DMS114 treated with DMSO at 0.1 percent for 48 hours (cell line): Measurements from ENCODE around the gene ANKRD60.

ENCODE experiments used
- DNase-seq: peaks from one replicate; lab custom pipeline; 2025; ENCODE audit not compliant: unreplicated experiment; lab: John Stamatoyannopoulos, UW

ANKRD60 gene

GRCh38 chr20:58223358-58223941, 5.0 kb downstream of the ANKRD60 start:
- DNase-seq = no peak

DNA sequence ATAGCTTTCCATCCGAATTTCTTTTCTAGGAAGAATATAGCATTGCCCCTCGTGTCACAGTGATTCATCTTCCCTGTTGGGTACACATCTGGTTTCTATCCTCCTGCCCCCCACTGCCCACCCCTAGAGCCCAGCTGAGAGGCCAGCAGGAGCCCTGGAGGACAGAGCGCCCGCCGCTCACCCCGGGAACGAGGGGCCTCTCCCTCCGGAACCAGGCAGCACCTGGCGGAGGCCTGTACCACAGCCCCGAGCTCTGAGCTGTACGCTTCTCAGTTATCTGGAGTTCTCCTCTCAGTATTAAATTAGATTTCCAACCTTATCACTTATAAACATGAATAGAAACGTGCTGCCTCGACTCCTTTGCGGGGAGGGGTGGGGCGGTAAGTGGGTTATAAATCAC, 6.0 kb downstream of the ANKRD60 start:
- DNase-seq = no peak

GRCh38 chr20:58219342-58219700, 9.1 kb downstream of the ANKRD60 start:
- no peak for DNase-seq

GRCh38 chr20:58218665-58219341, 9.7 kb downstream of the ANKRD60 start:
- no peak for DNase-seq

DNA sequence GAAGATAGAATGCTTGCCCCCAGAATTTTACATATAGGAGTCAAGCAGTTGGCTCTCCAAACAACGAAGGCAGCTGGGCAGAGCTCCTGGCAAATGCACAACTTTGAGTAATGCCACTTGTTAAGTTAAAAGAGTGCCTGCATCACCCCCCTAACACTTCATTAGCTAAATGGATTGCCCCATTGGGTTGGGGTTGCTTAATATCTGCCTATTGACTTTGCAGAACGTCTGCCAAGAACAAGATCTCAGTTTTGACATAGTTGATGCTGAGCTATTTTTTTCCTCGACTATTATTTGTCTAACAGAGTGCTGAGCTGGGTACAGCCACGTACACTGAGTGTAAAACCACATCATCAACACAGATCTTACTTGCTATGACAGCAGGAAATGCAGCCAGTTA, 12.1 kb downstream of the ANKRD60 start:
- no peak for DNase-seq

GRCh38 chr20:58215116-58215515, 13.3 kb downstream of the ANKRD60 start:
- DNase-seq = no peak

DNA sequence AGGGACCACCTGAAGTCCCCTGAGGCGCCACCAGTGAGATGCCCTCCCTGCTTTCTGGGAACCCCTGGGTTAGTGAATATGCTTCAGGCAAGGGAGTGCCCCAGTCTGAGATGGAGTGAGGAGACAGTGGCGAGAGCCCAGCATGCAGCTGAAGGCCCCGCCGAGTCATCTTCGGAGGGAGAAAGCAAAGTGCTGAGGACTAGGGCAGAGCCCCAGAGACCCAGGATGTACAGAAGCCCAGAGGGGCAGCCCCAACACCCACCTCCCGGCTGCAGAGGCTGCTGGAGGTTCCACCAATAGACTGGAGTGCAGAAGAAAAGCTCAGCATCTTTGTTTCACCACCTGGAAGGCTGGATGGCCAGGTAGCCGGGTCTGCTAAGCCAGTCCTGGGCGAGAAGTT, 14.1 kb downstream of the ANKRD60 start:
- no peak for DNase-seq

DNA sequence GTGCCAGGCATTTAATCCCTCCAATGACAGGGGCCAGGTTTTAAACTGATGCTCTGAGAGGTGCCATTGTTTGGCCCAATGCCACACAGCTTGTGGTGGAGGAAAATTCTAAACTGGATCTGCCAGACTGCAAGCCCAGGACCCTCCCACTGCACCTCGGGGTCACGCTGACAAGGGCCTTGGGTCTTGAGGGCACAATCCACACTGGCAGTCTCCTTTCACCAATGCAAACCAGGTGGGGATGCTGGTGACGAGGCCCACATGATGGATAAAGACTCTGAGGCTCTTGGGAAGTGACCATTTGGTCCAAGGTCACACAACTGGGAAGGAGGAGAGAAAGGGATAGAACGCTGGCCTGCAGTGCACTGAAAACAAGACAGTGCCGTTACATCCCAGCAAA, 14.7 kb downstream of the ANKRD60 start:
- no peak for DNase-seq

- DNase-seq = peak; percentile 18
Observed at GRCh38 chr20:58213121-58213520, 15.3 kb downstream of the ANKRD60 start.

GRCh38 chr20:58212636-58213035, 15.8 kb downstream of the ANKRD60 start:
- DNase-seq = no peak

DNA sequence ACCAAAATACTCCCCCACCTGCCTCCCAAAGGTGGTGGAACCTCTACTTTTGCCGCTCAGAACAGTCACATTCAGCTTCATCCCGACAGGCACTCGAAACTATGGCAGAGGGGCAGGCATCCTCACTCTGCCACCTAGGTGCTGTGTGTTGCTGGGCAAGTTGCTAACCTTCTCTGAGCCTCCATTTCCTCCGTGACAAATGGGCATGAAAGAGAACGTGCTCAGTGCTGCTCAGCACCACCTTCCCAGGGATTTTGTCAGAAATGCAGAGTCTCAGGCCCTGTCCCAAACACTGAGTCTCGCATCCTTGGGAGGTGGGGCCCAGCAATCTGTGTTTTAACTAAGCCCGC, 18.1 kb downstream of the ANKRD60 start:
- no peak for DNase-seq

GRCh38 chr20:58209652-58210397, 18.6 kb downstream of the ANKRD60 start:
- peak; percentile 19 for DNase-seq

DNA sequence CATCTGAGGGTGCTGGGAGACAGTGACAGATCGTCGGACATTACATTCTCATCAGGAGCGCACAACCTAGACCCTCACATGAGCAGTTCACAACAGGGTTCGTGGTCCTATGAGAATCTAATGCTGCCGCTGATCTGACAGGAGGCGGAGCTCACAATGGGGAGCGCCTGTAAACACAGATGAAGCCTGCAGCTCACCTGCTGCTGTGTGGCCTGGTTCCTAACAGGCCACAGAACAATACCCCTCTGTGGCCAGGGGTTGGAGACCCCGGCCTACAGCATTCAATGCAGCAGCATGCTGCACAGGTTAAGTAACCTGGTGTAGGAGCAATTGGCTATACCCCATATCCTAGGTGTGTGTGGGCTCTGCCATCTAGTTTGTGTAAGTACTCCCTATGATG, 19.5 kb downstream of the ANKRD60 start:
- no peak for DNase-seq

DNA sequence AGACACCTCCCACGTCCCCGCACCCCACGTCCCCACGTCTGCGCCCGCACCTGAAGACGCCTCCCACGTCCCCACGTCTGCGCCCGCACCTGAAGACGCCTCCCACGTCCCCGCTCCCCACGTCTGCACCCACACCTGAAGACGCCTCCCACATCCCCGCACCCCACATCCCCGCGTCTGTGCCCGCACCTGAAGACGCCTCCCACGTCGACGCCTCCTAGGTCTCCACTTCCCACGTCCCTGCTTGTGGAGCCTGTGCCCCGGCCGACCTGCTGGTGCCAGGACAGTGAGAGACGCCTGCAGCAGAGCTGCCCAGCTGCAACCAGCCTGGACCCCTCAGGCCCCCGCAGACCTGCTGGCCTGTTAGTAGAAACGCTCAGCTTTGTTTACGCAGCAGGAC, 22.6 kb downstream of the ANKRD60 start:
- DNase-seq = no peak

DNA sequence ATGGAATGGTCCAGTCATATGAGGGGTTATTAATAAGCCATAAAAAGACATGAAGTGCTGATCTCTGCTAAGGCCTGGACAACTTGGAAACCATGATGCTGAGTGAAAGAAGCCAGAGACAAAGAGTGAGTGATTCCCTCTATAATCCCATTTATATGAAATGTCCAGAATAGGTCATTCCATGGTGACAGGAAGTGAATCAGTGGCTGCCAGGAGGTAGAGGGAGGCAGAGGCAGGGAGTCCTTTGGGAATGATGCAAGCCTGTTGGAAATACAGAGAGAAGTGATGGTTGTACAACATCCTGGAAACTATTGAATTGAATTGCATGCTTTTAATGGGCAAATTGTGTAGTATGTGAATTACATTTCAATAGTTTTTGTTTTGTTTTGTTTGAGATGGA, 26.4 kb downstream of the ANKRD60 start:
- DNase-seq = no peak

DNA sequence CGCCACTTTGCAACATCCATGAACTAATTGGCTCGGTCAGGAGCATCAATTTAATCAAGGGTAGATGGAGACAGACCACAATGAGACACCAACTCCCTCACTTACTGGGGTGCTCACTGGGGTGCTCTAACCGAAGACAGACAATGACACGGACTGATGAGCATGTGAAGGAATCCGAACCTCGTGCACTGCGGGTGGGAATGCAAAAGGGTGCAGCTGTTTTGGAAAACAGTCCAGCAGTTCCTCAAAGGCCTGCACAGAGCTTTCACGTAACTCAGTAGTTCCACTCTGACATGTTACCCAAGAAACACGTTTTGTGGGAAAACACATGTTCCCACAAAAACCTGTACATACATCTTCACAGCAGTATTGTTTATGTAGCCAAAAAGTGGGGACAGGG, 26.8 kb downstream of the ANKRD60 start:
- DNase-seq = no peak

GRCh38 chr20:58199469-58199868, 29.0 kb downstream of the ANKRD60 start:
- no peak for DNase-seq

DNA sequence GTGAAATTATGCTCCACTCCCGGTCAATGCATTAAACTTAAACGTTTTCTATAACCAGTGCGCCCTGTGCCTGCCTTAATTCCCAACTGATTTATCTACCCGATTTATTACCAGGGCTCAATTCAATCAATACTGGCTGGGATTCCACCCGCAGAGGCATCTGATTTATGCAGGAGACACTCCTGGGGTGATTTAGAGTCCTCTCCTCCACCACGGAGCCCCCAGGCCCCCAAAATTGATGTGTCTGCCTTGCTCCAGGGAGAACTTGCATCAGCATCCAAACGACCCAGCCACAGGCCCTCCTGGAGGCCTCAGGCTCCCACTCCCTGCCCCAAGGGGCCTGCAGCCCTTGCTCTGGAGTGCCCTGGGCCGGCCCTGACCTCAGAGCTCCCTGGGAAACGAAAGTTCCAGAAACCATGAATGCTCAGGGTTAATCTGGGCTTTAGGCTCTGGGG, 29.5 kb downstream of the ANKRD60 start:
- no peak for DNase-seq

DNA sequence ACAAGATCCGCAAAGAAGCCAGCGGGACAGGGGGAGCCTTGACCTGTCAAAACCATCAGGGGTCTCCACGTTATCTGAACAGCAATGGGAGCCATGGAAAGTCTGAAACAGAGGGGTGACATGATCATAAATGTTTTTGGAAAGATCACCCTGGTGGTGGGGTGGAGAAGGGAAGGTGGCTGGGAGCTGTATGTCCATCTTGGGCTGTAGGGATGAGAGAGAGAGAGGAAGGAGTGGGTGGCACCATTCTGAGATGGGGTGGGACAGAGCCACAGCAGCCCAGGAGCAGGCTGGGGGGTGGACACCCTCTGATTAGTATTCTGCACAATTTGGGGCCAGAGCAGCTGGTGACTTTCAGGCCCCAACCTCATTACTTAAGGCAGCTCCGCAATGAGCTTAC, 30.1 kb downstream of the ANKRD60 start:
- no peak for DNase-seq

- no peak for DNase-seq
Observed at GRCh38 chr20:58197185-58197469, 31.3 kb downstream of the ANKRD60 start.

- DNase-seq = no peak
Observed at GRCh38 chr20:58196402-58197184, 31.9 kb downstream of the ANKRD60 start.

- DNase-seq = no peak
Observed at GRCh38 chr20:58195047-58195446, 33.4 kb downstream of the ANKRD60 start.
